GM21786 (cell line): ENCODE measurements around the gene PBX1.

ENCODE experiments used
- ATAC-seq: cut with Tn5 transposase; IDR thresholded peaks from one replicate; pipeline ENCODE4 v1.9.1; 2021; ENCODE audit not compliant: unreplicated experiment

PBX1 gene

DNA sequence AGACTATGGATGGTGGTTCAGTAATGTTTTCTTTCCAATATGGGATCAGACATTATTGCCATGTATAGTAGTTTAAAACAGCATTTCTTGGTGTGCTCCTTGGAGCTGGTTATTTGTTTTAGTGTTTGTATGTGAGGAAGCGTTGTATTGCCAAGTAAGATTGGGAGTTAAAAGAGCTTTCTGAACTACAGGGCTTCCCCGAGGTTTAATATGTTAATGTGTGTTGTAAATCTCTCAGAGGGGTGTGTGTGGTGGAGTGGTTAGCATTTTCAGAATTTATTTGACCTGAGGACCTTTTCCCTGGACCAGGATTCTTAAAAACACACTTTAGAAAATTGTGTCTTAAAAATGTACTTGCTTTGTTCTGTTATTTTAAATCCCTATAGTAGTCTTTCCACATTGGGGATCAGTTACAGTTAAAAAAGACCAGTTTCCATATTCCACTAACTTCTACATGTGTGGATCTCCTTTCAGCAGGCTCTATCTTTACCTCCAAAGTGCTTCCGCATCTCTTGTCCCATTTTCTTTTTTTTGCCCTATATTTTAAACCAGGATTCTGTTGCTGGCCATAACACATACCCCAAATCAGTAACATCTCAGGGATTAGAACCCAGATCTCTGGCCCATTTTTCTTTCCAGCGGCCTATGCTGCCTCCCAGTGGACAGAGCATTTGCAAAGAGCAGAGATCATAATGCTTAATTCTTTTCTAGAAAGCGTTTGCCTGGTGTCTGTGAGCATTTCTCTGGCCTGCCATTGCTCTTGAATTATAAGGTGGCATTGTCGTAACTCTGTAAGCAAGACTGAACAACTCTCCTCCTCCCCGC, 58.6 kb downstream of the PBX1 start:
- no peak for ATAC-seq

- no peak for ATAC-seq
Measured at GRCh38 chr1:164618202-164618564, 59.2 kb downstream of the PBX1 start.

DNA sequence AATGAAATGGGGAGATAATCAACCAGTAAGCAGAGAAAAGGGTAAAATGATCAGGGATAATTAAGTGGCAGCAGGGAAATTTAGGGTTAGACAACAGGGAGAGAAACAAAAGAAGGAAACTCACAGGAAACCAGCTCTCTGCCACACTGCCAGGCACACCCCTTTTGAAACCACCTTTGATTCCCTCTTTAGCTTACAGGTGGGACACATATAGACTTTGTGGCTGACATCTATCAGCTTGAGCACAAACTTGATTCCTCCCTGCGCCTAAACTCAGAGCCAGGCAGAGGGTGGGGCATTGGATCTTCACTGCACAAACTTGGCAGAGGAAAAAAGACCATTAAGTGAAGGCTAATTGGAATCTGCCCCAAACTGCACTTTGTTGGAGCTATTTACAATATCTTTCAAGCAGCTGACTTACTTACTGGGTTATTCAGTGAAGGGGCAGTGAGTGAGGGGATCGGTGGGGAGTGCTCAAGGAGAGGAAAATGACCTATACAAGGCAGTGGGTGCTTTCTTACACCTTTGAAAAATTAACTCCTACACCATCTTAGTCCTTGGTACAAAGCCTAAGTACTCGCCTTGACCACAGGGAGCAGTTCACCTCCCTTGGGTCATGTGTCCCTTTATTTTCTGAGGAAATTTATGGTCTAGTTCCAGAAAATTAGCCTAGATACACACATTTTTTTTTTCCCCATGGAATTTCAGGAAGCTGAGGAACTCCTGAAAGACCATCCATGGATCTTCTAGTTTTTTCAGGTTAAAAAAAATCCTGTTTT, 60.2 kb downstream of the PBX1 start:
- ATAC-seq, result no peak

DNA sequence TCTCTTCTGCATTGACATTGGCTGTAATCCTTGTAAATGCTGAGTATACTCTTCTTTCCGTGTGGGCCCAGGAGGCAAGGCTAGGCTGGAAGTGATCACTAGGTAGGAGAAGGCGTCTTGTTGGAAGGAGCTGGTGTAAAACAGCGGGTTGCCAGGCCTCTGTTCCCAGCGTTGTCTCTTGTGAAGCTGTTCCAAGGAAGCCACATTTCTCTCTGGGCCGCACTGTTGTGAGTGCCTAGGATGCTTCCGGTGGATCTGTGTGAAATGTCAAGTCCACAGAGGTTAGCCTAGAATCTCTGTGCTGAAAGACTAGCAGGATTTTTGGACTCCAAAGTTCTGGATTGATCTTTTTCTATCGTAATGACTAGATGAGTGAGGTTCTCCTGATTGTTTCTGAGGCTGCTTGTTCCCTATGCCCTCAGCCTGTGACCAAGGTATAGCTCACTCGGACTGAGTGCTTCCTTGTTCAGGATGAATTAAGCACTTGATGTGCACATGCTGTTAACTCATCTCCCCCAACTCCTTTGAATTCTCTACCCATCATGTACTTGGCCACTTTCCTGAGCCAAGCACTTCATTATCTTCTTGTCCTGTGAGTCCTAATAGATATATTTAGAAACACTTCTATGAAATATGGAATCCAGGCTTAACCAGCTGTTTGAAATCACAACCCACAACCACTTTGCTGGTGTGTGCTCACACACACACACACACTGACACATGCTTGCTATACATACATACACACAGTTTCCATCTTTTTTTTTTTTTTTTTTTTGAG, 63.3 kb downstream of the PBX1 start:
- no peak for ATAC-seq

GRCh38 chr1:164623805-164624204, 64.8 kb downstream of the PBX1 start:
- no peak for ATAC-seq

DNA sequence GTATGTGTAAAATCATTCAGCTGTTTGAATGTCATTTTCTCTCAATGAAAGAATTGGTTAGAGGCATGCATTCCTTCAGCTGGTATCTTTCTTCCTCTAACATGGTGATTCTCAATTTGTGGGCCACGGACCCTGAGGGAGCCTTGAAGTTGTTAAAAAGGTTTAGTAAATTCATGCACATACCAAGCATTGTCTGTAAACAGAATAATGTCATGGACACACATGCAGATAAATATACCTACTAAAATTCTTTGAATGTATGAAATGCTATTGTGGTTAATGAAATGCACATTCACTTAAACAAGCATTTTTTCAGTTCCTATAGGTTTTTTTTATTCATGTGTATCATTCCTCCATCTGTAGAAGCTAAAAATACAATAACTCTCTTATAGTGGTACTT, 65.4 kb downstream of the PBX1 start:
- no peak for ATAC-seq

DNA sequence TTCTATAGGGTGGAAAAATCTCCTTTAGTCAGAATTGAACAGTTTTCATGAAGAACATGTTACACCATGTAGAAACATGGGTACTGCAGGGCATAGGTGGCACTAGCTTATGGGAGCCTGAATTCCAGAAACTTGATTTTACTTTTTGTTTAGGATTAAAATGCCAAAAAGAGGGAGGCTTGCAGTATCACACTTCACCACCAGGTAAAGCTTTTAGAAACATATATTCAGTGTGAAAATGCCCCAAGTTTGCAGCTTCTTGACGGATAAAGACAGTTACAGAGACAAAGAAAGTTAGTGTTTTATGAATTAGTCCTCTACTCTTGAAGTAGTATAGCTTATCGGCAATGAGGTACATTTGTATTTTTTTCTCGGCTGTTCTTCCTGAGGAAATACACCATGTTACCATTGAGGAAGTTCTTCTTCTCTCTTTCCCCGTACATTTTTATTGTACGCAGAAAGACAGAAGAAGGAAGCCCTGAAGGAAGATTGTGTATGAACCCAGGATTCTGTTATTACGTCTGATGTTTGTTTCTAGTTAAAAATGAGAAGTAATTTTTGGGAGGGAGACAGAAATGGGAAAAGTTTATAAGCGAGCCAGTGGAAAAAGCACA, 66.1 kb downstream of the PBX1 start:
- ATAC-seq, result no peak

DNA sequence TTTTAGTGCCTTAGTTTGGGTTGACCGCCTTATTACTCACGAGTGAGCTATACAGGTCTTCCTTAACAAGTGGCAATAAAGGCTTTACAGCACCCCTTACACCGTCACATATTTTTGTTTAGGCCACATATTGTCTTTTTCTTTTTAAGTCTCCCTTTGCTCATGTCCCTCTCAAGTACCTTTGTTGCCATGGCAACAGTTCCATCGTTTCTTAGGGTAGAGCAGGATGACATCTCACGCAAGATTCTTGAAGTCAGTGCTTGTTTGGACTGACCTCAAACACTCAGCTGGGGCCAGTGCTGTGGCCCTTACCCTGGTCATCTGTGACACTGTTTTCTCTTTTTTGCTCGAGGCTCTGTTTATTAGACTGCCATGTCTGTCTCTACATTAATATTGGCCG, 69.8 kb downstream of the PBX1 start:
- no peak for ATAC-seq

DNA sequence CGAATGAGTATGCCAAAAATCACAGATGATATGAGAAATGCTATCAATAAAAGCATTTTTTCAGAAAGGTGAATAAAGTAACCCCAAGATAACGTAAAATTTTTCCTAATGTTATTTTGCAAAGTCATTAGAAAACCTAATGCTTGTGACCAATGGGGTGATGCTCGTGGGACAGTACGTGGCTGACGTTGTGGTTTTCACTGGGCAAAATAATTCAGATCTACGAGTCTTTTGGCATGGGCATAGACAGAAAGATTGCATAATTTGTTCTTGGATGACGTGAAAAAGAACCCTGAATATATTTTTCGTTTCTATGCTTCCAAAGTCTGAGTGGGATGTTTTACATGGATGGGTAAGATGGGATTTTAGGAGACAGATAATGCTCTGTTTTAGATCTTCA, 71.0 kb downstream of the PBX1 start:
- ATAC-seq, result no peak

GRCh38 chr1:164630626-164631396, 71.8 kb downstream of the PBX1 start:
- ATAC-seq, result no peak

DNA sequence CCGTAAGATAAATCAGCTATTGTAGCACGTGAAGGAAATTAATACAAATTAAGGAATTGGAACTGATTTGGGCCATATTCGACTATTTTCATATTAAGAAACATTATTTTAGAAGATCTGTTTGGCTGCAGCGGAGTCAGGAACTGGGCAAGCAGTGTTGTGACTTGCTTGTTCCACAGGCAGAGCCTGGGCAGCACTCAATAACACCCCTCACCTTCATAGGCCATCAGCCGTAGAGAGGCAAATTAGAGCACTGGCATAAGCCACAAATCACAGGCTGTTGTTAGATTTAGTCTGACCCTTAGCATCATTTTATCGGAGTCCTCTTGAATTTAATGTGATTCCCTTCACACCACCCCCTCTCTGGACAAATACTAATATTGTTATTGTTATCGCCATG, 72.8 kb downstream of the PBX1 start:
- ATAC-seq, result no peak

- ATAC-seq, result no peak
Measured at GRCh38 chr1:164633997-164634396, 75.0 kb downstream of the PBX1 start.

GRCh38 chr1:164635059-164635802, 76.2 kb downstream of the PBX1 start:
- no peak for ATAC-seq

DNA sequence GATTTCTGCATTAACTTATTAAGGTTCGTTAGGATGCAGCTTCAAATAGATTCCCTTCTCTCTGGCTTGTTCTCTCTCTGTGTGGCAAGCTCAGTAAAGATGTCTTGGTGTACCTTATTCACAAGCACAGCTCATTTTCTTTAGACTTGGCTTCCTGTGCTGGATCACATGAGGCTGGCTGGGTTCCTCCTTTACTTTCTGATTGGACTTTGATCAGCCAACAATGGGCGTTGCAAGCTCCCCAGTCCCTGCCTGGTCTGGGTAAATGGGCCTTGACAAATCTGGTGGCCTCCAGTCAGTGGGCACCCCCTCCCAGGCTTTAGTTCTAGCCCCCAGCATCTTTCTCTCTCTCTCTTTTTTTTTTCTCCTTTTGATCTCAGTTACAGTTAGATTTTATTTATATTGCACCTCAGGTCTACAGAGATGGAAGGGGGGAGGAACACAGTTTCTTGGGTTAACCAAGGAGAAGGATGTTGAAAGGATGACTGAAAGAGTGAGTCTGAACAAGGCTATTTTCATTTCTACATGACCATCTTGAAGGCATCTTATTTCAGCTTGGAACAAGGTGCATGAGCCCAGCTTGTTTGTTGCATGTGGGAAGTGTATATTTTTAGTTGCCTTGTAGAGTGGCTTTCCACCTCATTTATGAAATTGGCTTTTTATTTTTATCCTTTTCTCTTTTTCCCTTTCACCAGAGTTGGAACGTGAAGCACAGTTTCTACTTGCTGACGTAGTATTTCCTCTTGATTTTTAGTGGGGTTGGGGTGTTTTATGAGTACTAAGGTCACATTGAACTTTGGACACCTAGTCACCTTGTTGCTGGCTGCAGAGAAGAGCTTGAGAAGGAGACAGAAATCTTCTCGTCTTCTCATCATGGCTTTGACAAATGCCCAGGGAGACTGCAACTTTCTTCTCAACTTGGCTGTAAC, 77.1 kb downstream of the PBX1 start:
- ATAC-seq, result no peak

DNA sequence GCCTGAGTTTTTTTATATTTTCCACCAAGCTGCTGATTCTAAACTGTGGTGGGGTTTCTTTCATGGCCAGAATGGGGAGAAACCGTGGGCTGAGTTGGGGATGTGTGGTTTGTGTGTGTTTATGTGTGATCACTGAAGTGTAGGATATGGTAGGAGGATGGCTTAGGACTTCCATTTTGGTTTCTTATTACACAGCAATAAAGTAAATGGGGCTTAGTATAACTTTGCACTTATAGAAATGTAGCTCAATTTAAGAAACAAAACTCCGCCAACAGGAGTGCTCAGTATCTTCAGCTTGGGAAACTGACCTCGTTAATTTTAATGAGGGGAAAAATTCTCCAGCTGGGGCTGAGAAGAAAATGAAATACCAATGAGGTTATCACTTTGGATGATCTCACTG, 77.8 kb downstream of the PBX1 start:
- ATAC-seq, result no peak

DNA sequence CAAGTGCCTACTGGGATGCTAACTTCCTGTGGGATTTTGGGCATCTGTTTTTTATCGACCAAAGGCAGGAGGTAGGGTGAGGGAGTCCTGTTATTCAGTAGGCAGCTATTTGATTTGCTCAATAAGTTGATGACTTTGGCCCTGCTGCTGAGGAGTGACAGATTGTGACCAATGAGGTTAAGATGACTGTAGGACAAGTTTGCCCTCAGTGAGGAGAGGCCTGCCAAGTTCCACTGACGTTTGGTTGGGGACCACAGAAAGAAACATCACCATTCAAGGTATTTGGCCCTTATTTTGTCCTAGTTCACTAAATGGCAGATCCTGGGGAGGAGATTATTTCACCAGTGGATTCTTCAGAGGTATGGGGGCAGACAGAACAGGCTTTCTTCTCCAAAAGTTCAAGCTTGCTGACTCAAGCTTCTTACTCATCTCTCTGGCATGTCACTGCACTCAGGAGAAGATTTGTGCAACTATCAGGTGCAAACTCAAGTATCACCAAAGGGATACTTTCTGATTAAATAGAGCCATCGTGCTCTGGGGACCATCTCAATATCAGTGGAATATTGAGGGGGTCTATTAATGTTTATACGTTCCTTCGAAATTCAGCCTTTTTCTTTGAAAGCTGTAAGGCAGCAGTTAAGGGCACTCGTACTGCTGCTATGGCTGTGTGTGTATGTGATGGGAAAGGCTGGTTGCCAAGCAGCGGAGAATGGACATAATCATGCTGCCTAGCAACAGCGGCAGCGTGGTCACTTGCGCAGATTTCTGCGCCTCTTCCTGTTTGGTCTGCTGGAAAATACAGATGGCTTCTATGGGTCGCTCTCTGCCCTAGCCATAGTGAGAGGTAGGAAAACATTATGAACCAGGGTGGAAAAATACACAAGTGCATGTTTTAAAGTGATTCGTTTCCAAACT, 78.7 kb downstream of the PBX1 start:
- no peak for ATAC-seq

DNA sequence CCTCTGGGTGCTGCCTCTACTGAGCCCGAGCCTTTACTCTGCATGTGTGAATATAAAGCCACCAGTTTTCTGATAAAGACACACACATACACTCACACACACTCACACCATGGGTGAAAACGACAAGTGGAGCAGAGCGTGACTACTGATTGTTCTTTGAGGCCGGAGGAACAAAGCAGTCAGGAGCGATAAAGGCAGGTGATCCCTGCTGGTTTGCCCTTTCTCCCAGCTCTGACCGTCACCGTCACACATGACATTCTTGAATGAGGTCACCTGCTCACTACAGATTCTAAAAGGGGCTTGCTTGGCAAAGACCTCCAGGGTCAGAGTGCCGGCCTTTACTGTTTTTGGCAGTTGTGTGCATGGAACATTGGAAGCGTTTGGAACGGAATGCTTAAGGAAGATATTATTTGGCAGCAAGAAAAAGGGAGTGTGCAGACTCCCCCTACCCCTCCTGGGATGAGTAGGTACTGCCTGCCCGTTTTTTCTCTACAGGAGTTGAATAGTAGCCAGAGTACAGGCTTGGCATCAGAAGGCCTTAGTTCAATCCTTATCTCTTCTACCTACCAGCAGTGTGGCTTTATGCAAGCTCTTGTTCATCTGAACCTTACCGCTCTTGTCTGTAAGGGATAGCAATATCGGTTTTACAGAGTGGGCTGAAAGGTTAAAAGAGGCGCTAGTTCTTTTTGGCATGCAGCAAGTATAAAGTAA, 79.7 kb downstream of the PBX1 start:
- ATAC-seq, result no peak
